Coronary artery (tissue), 2 donors: ENCODE data around the gene SYNDIG1.

ENCODE experiments used
- DNase-seq: peaks from one replicate; pipeline ENCODE4 v3.0.0-alpha.2; 2017; ENCODE audit warnings: low spot score
- H3K27ac ChIP-seq, 2 donors: fragments of 200-600 bp; sonication (generic); one replicate each; pipeline ENCODE4 v1.5.1; 2016 to 2019
- H3K4me3 ChIP-seq: fragments of 200-600 bp; sonication (generic); 2 replicates; pipeline ENCODE4 v1.5.1; 2016; ENCODE audit warnings: mild to moderate bottlenecking, moderate library complexity
- TF ChIP-seq, protein P1 (sequence below): fragments of 200-600 bp; sonication (generic); IDR thresholded peaks from one replicate; pipeline ENCODE4 v1.5.1; 2019; ENCODE audit warnings: antibody characterized with exemption

Gene SYNDIG1

DNA sequence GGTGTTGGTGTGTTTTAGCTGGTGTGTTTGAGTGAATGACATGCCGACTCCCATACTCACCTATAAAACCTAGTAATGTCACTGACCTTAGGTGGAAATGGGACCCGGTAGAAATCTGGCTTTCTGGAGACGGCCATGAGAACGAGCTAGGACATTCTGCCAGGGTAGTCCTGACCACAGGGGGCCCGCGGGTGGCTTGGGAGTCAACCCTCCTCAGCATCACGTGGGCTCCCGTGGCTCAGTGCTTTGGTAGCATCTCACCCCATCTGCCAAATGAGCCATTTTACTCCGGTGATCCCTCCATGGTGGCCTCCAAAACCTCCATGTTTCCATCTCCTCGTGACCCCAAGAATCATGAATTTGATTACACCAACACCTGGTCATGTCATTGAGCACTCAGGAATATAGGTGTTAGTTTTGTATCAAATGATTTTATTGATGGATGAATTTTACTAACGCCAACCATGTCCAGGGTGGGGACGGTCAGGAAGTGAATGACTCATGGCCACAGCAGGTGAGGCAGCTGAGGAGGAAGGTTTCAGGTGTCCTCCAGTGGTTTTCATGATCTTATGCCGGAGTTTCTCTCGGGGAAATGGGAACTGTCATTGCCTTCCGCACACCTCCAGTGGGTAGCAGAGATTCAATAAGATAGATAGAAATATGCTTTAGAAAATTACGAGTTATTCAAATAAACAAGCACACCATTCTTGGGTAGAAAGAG is 195.0 kb downstream of the SYNDIG1 start:
- Histone ChIP-seq H3K27ac (no peak overlapping the region), H3K4me3 (no peak overlapping the region)
- DNase-seq: no peak
- TF ChIP-seq, protein P1, sequence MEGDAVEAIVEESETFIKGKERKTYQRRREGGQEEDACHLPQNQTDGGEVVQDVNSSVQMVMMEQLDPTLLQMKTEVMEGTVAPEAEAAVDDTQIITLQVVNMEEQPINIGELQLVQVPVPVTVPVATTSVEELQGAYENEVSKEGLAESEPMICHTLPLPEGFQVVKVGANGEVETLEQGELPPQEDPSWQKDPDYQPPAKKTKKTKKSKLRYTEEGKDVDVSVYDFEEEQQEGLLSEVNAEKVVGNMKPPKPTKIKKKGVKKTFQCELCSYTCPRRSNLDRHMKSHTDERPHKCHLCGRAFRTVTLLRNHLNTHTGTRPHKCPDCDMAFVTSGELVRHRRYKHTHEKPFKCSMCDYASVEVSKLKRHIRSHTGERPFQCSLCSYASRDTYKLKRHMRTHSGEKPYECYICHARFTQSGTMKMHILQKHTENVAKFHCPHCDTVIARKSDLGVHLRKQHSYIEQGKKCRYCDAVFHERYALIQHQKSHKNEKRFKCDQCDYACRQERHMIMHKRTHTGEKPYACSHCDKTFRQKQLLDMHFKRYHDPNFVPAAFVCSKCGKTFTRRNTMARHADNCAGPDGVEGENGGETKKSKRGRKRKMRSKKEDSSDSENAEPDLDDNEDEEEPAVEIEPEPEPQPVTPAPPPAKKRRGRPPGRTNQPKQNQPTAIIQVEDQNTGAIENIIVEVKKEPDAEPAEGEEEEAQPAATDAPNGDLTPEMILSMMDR: no peak

DNA sequence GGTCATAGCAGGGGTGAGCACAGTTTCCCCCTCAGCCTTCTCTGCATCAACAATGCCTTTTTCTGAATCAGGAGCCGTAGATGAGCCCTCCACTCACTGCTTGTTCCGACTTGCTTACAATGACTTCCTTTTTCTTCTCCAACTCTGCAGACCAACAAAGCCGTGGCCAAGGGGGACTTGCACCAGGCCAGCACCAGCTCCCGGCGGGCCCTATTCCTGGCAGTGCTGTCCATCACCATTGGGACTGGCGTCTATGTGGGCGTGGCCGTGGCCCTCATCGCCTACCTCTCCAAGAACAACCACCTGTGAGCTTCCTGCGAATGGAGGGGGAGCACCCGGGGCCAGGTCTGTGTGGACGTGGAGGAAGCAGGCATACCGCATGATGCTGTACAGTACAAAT is 195.8 kb downstream of the SYNDIG1 start:
- TF ChIP-seq, protein P1: no peak
- peak; percentile 67 for DNase-seq
- H3K4me3 ChIP-seq: no peak overlapping the region
- H3K27ac ChIP-seq: no peak overlapping the region

DNA sequence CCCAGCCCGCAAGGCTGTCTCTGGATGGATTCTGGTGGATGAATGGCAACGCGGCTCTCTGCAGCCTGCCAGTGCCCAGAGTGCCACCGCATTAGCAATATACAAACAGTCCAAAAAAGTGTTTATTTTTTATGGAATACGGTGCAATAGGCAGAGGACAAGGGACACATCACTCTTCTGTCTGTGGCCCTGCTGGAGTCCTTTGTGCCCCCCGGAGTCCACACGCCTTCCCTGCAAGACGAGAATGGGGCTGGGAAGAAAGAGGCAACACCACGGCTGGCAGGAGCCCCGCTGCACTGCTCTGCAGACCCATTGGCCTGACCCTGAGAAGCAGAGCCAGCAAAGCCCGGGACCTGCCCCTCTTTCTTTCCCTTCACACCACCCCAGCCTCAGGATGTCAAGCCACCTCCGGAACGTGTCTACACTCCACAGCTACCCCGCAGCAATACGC is 196.3 kb downstream of the SYNDIG1 start:
- peak; percentile 69 for DNase-seq
- Histone ChIP-seq H3K4me3 (no peak overlapping the region), H3K27ac (no peak overlapping the region)
- TF ChIP-seq, protein P1: no peak

GRCh38 chr20:24667689-24668383 is 198.4 kb downstream of the SYNDIG1 start:
- no peak overlapping the region for H3K4me3 ChIP-seq
- TF ChIP-seq, protein P1: no peak
- H3K27ac ChIP-seq: no peak overlapping the region
- DNase-seq: no peak

- no peak for DNase-seq
- Histone ChIP-seq H3K27ac (no peak overlapping the region), H3K4me3 (no peak overlapping the region)
- TF ChIP-seq, protein P1: no peak
Observed at GRCh38 chr20:24668384-24668702, 198.9 kb downstream of the SYNDIG1 start.

DNA sequence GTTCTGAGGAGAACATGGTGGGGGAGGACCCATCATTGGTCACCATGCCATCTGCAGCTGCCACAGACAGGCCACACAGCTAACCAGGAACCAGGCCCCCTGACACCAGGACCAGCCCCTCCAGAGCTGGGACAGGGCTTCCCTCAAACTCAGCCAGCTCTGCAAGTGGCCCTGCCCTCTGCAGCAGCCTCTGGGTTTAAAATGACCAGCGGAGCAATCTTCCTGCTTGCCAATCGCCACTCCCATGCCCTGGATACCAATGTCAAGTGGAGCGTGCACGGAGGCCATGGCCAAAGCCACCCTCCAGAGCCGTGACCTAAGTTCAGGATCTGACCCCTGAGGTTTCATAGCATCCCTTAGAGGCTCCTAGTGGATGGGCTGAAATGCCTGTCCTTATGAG is 199.4 kb downstream of the SYNDIG1 start:
- Histone ChIP-seq H3K4me3 (no peak overlapping the region), H3K27ac (no peak overlapping the region)
- TF ChIP-seq, protein P1: no peak
- DNase-seq: no peak

- DNase-seq: no peak
- Histone ChIP-seq H3K4me3 (no peak overlapping the region), H3K27ac (no peak overlapping the region)
- TF ChIP-seq, protein P1: no peak
Observed at GRCh38 chr20:24669701-24670100, 200.3 kb downstream of the SYNDIG1 start.
